AG10803 (cell line): ENCODE measurements around the gene NAALADL2.

Experiments used
- DNase-seq: peaks from one replicate; pipeline ENCODE4 v3.0.0; 2010; ENCODE audit warnings: low read depth
- H3K4me3 ChIP-seq: 2 replicates; pipeline ENCODE4 v1.5.1; 2011; ENCODE audit warnings: mild to moderate bottlenecking, low read length, control low read depth
- CTCF ChIP-seq: conservative IDR thresholded peaks from 2 replicates; pipeline ENCODE4 v1.5.1; 2011; ENCODE audit warnings: mild to moderate bottlenecking, low read length, control low read depth, inconsistent platforms

NAALADL2 gene

GRCh38 chr3:175105066-175105465 lies 245.9 kb downstream of the NAALADL2 start:
- DNase-seq, result peak; percentile 20
- H3K4me3 ChIP-seq, result no peak overlapping the region
- no peak for TF ChIP-seq CTCF

- DNase-seq, result no peak
- H3K4me3 ChIP-seq, result no peak overlapping the region
- no peak for TF ChIP-seq CTCF
Observed at GRCh38 chr3:175107231-175107630, 248.1 kb downstream of the NAALADL2 start.

GRCh38 chr3:175107995-175108394 lies 248.9 kb downstream of the NAALADL2 start:
- no peak for DNase-seq
- TF ChIP-seq CTCF, result no peak
- H3K4me3 ChIP-seq, result no peak overlapping the region

GRCh38 chr3:175108613-175109151 lies 249.5 kb downstream of the NAALADL2 start:
- no peak for TF ChIP-seq CTCF
- no peak overlapping the region for H3K4me3 ChIP-seq
- DNase-seq, result no peak

- TF ChIP-seq CTCF, result no peak
- H3K4me3 ChIP-seq, result no peak overlapping the region
- DNase-seq, result peak; percentile 9
Observed at GRCh38 chr3:175111036-175111435, 251.9 kb downstream of the NAALADL2 start.

- TF ChIP-seq CTCF, result no peak
- no peak overlapping the region for H3K4me3 ChIP-seq
- DNase-seq, result no peak
Observed at GRCh38 chr3:175118382-175118941, 259.3 kb downstream of the NAALADL2 start.

GRCh38 chr3:175121225-175121624 lies 262.1 kb downstream of the NAALADL2 start:
- TF ChIP-seq CTCF, result peak; percentile 21
- DNase-seq, result no peak
- no peak overlapping the region for H3K4me3 ChIP-seq
